Stimulated activated naive CD8-positive, alpha-beta T cell treated with anti-CD3 and anti-CD28 coated beads, Interleukin-15, amount 100 ng/mL, for 72 hours (primary cell): Measurements from ENCODE around the gene ERGIC3.
A peak's percentile ranks its signal among the peaks of the same experiment; 100 is the strongest.
"Not testable (repeated sequence)": the region's sequence is repeated elsewhere in the genome, so short reads cannot be mapped to it uniquely, and the experiment has no call there.

Experiments
- ATAC-seq: fragments of 150-1000 bp; cut with Tn5 transposase; 2 replicates; pipeline ENCODE4 v1.10.0; 2021; ENCODE audit warnings: mild to moderate bottlenecking, moderate library complexity
- DNase-seq, 2 donors: peaks; one replicate each; pipeline ENCODE4 v3.0.0; 2021 to 2022
- H3K27ac Mint-ChIP-seq, 2 donors: one replicate each; pipeline ENCODE4 v1.8.0; 2022; ENCODE audit warnings: mild to moderate bottlenecking in 2 of 2, mixed read lengths in 2 of 2, moderate library complexity in 2 of 2
- H3K27me3 Mint-ChIP-seq: one replicate; pipeline ENCODE4 v1.8.0; 2022; ENCODE audit warnings: mixed read lengths
- H3K4me1 Mint-ChIP-seq: one replicate; pipeline ENCODE4 v1.8.0; 2022; ENCODE audit warnings: mild to moderate bottlenecking, mixed read lengths
- H3K4me3 Mint-ChIP-seq, 2 donors: one replicate each; pipeline ENCODE4 v1.8.0; 2022; ENCODE audit warnings: mild to moderate bottlenecking in 2 of 2, mixed read lengths in 2 of 2, moderate library complexity in 1 of 2
- H3K9me3 Mint-ChIP-seq, 2 donors: one replicate each; pipeline ENCODE4 v1.8.0; 2022; ENCODE audit warnings: mixed read lengths in 2 of 2

Gene ERGIC3

DNA sequence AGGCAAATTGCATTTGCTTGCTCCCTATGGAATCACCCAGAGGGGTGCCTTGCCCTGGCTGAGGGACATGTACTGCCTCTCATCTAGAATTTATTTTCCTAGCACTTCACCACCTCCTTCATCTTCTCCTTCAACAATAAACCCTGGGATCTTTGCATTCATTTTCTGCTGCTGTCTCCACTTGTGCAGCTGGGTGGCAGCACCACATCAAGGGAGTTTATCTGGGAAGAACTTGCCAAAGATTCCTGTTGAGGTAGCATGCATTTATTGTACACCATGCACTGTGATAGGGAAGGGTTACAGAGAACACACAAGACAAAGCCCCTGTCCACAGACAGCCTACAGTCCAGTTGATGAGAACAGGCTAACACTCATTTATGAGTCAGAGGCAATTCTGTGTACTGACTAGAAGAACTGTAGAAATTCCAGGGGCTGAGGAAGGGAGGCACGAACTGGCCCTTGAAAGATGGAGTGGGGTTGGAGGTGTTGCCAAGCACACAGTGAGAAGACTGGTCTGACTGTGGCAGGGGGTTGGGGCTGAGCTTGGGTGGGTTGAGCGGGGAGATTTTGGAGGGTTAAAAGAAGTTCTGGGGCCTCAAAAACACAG is 30.0 kb upstream of the ERGIC3 start:
- Mint-ChIP-seq H3K4me1 (peaks cover 6% of the 10 kb centered on the region), H3K9me3 (no peaks in the 10 kb centered on the region), H3K27ac (peak overlapping the region in 1 of 2 donors; percentile 45), H3K4me3 (no peak overlapping the region), H3K27me3 (no peaks in the 10 kb centered on the region)
- no peak for ATAC-seq
- DNase-seq: no peak

DNA sequence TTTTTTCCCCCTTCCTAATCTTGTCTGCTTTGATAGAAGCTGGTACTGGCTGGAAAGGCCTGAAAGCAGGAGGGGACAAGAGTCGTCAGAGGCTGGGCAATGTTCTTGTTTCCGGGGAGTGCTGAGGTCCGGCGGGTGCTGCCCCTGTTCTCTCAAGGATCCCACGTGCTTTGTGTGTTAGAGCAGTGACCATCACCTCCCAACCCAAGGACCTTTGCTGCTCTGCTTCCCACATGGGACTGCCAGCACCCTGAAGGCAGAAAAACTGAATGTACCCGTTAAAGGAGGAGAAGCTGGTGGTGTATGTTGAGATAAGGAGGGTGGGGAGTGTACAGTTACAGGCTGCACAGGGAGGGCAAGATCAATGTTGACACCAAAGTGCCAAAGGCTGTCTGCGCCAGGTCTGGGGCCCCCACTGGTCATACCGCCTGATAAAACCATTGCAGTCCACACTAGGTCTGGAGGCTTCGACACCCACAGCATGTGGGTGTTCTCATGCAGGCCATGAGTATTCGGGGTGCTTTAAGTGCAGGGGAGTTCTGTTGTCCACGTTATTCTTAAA is 27.4 kb upstream of the ERGIC3 start:
- peak overlapping the region in 1 of 2 donors; percentile 31 for H3K27ac Mint-ChIP-seq
- no peaks in the 10 kb centered on the region for H3K27me3 Mint-ChIP-seq
- H3K4me3 Mint-ChIP-seq: no peak overlapping the region
- ATAC-seq (no peak), DNase-seq (no peak)
- H3K4me1 Mint-ChIP-seq: no peaks in the 10 kb centered on the region
- H3K9me3 Mint-ChIP-seq: no peaks in the 10 kb centered on the region

DNA sequence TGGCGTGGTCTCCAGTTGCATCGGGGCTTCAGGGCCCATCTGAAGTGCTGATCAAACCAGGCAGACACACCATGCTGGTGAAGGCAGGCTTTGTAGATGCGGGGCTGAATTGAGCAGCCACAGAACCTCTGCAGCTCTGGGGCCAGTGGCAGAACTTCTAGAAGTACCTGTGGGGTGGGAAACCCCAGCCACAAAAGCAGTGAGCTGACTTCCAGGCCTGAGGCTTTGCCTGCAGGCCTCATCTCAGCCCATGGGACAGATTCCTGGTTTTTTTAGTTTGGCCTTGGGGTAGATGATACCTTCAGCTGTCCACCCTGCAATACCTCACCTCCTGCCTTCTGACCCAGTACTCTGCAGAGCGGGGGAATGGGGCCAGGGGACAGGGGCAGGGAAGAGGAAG is 26.5 kb upstream of the ERGIC3 start:
- H3K4me3 Mint-ChIP-seq: no peak overlapping the region
- DNase-seq (no peak), ATAC-seq (peak; percentile 18)
- H3K27me3 Mint-ChIP-seq: no peaks in the 10 kb centered on the region
- no peaks in the 10 kb centered on the region for H3K4me1 Mint-ChIP-seq
- H3K9me3 Mint-ChIP-seq: no peaks in the 10 kb centered on the region
- H3K27ac Mint-ChIP-seq: no peak overlapping the region

DNA sequence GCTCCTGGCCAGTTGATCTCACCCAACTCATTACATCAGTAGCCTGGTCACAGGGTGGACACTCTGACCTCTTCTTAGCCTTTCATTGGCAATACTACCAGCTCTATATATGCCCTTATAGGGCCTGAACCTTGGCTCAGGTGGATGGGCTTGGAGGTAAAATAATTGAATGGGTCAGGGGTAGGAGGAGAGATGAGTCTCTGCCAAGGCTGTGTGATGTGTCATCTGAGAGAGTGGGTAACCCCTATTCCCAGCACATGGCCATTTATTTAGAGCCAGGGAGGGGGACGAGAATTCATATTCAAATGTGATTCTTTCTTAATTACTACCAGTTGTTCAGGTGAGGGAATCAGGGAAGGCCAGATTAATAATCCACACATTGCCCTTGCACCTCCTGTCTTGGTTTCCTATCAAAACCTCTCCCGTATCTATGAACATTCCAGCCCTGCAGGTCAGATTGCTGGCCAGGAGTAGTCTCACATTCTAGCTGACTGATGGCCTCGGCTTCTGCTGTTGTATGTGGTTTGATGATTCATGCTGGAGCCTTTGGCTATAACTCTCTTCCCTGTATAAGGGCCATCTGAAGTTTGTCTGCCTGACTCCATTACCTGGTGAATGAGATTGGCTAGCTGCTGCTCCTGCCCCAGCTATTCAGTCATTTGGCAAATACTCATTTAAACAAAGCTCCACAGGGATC is 25.8 kb upstream of the ERGIC3 start:
- DNase-seq (no peak), ATAC-seq (peak; percentile 23)
- no peaks in the 10 kb centered on the region for H3K27me3 Mint-ChIP-seq
- no peak overlapping the region for H3K4me3 Mint-ChIP-seq
- H3K4me1 Mint-ChIP-seq: no peaks in the 10 kb centered on the region
- H3K9me3 Mint-ChIP-seq: no peaks in the 10 kb centered on the region
- H3K27ac Mint-ChIP-seq: peak overlapping the region in 1 of 2 donors; percentile 10

DNA sequence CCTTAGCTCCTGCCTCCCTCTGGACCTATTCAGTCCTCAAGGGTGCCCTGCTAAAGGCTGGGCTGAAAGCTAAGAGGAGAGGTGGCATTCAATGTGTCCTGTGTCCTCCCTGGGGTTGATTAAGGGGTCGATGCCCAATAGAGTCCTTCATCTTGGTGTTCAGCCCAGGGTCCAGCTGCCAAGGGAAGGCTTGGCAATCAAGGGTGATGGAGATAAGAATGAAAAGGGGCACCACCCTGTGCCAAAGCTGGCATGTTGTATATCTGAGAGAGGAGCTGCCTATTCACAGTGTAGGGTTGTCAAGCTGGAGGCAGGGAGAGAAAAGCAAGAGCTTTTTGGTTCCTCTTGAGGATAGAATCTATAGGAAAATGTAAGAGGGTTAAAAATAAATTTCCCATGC is 24.8 kb upstream of the ERGIC3 start:
- no peaks in the 10 kb centered on the region for H3K9me3 Mint-ChIP-seq
- no peaks in the 10 kb centered on the region for H3K4me1 Mint-ChIP-seq
- no peaks in the 10 kb centered on the region for H3K27me3 Mint-ChIP-seq
- H3K27ac Mint-ChIP-seq: no peak overlapping the region
- H3K4me3 Mint-ChIP-seq: no peak overlapping the region
- DNase-seq (no peak), ATAC-seq (no peak)

DNA sequence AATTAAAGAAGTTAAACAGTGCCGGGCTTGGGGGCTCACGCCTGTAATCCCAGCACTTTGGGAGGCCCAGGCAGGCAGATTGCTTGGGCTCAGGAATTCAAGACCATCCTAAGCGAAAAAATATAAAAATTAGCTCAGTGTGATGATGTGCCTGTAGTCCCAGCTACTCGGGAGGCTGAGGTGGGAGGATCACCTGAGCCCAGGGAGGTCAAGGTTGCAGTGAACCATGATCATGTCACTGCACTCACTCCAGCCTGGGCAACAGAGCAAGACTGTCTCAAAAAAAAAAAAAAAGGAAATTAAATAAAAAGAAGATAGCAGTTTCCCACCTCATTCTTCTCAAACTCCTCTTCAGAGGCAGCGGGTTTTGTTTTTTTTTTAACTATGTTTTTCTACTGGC is 24.1 kb upstream of the ERGIC3 start:
- not testable (repeated sequence) for ATAC-seq, H3K9me3 Mint-ChIP-seq, DNase-seq, H3K27ac Mint-ChIP-seq, H3K4me3 Mint-ChIP-seq, H3K4me1 Mint-ChIP-seq, H3K27me3 Mint-ChIP-seq

DNA sequence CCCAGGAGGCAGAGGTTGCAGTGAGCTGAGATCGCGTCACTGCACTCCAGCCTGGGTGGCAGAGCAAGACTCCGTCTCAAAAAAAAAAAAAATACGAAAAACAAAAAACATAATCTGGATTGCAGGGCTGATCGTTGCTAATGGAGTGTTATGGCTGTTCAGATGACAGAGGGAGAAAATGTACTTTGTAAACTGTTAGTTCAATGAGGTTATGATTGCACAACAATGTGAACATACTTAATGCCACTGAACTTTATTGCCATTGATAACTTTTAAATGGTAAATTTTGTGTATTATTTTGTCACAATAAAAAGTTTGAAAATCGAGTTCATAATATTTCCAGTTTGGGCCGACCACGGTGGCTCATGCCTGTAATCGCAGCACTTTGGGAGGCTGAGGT is 22.9 kb upstream of the ERGIC3 start:
- DNase-seq: no peak
- H3K4me1 Mint-ChIP-seq: no peaks in the 10 kb centered on the region
- H3K9me3 Mint-ChIP-seq: no peaks in the 10 kb centered on the region
- H3K4me3 Mint-ChIP-seq: no peak overlapping the region
- ATAC-seq: no peak
- no peaks in the 10 kb centered on the region for H3K27me3 Mint-ChIP-seq
- no peak overlapping the region for H3K27ac Mint-ChIP-seq

DNA sequence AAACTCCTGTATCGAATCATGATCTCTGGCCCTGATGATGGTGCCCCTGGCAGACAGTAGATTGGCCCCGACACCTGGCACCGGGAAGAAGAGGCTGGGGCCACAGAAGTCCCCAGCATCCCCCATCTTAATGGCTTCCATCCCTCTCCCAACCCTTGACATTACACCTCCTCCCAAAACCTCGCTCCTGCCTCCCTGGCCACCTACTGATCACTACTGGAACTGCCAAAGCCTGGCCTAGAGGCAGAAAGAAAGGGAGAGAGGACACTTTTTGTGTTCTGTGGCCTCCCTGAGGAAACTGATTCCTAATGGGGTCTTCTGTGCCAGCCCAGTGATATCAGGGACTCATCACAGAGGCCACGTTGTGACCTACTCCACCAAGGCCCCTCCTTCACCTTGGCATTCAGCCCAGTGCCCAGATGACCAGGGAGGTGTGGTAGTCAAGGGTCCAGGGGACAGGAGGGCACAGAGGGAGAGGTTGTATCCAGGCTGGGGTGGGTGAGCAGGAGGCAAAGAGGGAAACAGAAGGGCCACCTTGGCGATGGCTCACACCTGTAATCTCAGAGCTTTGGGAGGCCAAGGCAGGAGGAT is 18.5 kb upstream of the ERGIC3 start:
- H3K27ac Mint-ChIP-seq: no peak overlapping the region
- H3K9me3 Mint-ChIP-seq: no peaks in the 10 kb centered on the region
- DNase-seq (no peak), ATAC-seq (peak; percentile 45)
- H3K4me3 Mint-ChIP-seq: no peak overlapping the region
- no peaks in the 10 kb centered on the region for H3K27me3 Mint-ChIP-seq
- no peaks in the 10 kb centered on the region for H3K4me1 Mint-ChIP-seq

DNA sequence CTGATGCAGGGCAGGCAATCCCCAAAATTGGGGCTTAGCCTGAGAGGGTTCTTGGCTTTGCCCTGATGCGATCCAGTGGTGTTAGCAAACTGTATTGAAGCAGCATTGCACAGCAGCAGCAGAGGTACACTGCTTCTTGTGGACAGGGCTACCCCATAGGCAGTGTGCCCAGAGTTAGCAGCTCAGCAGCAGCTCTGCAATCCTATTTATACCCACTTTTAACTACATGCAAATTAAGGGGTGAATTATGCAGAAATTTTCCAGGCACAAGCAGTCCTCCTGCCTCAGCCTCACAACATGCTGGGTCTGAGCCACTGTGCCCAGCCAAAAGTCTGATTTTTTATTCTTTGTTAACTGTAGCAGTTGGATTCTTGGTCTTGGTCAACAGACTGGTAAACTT is 16.2 kb upstream of the ERGIC3 start:
- H3K27ac Mint-ChIP-seq: no peak overlapping the region

DNA sequence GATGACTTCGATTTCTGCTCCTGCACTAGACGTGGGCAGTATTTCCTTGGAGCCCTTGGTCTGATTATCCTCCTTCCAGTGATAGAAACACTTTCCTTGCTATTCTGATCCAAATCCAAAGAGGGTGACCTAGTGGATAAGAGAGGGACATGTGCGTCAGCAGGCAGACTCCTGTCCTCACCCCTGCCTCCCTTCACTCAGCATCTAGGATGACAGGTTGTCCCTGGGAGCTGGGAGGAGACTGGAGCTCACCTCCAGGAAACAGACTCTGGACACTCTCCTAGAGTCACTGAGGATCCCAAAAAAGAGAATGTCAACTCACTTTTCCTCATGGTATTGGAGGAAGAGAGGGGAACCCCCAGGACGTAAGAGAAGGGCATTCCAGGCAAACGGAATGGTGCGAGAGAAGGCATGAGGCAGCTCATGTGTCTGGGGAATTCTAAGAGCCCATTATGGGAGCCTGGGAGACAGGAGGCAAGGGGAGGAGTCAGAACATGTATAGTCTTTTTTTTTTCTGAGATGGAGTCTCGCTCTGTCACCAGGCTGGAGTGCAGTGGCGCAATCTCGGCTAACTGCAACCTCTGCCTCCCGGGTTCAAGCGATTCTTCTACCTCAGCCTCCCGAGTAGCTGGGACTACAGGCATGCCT is 14.6 kb upstream of the ERGIC3 start:
- Mint-ChIP-seq H3K4me3 (no peak overlapping the region), H3K9me3 (no peaks in the 10 kb centered on the region), H3K4me1 (no peaks in the 10 kb centered on the region), H3K27ac (peak overlapping the region in 1 of 2 donors; percentile 75), H3K27me3 (no peaks in the 10 kb centered on the region)
- ATAC-seq (no peak), DNase-seq (no peak)

More for the DNA sequence above, 16.2 kb upstream of the ERGIC3 start:
- ATAC-seq: no peak
- Mint-ChIP-seq H3K4me3 (no peak overlapping the region), H3K27me3 (no peaks in the 10 kb centered on the region), H3K4me1 (no peaks in the 10 kb centered on the region), H3K9me3 (no peaks in the 10 kb centered on the region)
- DNase-seq: no peak

DNA sequence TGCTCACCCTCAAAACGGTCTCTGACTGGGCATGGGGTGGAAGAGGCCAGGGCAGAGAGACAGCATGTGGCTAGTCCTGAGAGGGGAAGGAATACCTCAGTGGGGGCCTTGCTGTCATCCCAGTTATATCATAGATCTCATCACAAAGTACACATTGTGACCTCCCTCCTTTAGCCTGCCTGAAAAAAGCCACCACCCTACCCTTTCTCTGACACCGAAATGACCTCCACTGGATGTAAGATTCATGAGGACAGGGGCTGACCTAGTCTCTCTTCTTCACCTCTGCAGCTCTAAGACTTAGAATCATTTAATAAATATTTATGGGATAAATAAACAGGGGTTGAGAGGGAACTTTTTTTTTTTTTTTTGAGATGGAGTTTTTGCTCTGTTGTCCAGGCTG is 12.3 kb upstream of the ERGIC3 start, which contains the start of gene C20orf173:
C20orf173 (minus strand) TSS at position 101 of the 400 bp plus-strand sequence. CDS start 279 bp downstream, outside the sequence.
- H3K4me3 Mint-ChIP-seq: no peak within 1 kb of the TSS
- H3K9me3 Mint-ChIP-seq: no peaks in the 10 kb centered on the region
- no peak within 1 kb of the TSS for H3K27ac Mint-ChIP-seq
- ATAC-seq: no peak
- no peak for DNase-seq
- no peaks in the 10 kb centered on the region for H3K27me3 Mint-ChIP-seq
- no peaks in the 10 kb centered on the region for H3K4me1 Mint-ChIP-seq

DNA sequence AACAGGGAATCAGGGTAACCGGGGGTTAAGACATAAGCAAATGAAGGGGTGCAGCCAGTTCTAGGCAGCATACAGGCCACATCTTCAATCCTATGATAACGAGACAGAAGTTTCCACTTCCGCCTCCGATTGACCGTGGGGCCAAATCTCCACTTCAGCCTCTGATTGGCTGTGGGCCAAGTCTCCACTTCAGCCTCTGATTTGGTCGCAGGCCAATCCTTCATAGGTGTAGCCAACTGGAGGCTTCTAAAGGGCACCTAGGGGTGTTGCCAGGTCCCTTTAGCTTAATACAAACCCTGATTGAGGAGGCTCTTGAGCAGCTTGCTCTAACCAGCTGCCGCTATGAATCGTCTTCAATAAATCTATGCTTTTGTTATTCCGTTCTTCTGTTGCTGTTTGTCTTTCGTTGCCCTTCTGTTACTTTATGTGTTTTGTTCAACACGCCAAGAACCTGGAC is 2.1 kb upstream of the ERGIC3 start:
- Mint-ChIP-seq H3K4me1 (peaks cover 13% of the 10 kb centered on the region), H3K27ac (no peak overlapping the region), H3K27me3 (no peaks in the 10 kb centered on the region), H3K4me3 (peak overlapping the region in 1 of 2 donors; percentile 15), H3K9me3 (no peaks in the 10 kb centered on the region)
- ATAC-seq (no peak), DNase-seq (peak; percentile 21 to 25)

DNA sequence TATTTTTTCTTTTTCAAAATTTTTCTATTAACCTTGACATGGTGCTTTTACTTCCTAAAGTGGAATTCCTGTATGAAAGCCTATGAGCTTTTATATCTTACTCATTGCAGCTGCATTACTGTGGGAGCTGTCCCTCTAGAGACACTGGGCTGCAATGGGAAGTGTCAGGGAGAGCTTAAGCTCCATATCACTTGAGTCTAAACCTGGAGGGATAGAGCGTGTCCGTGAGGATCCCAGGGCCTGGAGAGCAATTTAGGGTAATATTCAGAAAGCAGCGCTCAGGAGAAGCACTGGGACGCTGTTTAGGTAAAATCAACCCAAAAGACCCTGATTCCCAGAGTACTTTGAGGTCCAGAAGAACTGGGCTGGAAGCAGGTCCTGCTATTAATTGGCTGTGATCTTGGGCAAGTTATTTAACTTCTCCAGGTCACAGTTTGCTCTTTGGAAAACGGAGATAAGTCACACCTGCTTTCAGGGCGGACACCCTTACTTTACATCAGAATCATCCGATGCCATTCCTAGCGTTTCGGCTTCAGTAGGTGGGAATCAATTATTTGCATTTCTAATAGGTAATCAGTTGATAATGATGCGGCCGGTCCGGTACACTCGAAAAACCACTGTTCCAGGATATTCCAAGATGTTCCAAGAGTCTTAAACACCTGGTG is 628 bp upstream of the ERGIC3 start:
- Mint-ChIP-seq H3K4me1 (peaks cover 13% of the 10 kb centered on the region), H3K9me3 (no peaks in the 10 kb centered on the region), H3K27ac (peak overlapping the region in 1 of 2 donors; percentile 97), H3K4me3 (peak overlapping the region; percentile 92 to 93), H3K27me3 (no peaks in the 10 kb centered on the region)
- DNase-seq (no peak), ATAC-seq (no peak)

DNA sequence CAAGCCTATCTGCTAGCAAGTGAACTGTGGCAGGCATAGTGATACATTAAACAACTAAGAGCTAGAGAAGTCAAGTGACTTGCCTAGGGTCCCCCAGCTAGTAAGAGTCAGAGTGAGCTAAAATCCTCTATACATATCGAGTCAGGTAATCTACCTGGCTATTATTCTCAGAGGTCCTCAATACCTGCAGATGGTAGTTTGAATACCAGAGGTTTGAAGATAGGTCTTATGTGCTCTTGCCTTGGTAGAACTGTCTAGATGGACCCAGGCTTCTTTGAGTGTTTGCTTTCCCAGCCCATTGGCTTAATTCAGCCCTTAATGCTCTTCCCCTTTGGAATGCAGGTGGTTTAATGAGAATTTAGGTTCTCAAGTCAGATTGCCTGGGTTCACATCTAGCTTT is 1.1 kb downstream of the ERGIC3 start:
- Mint-ChIP-seq H3K4me1 (peaks cover 13% of the 10 kb centered on the region), H3K27ac (no peak overlapping the region), H3K9me3 (no peaks in the 10 kb centered on the region), H3K27me3 (no peaks in the 10 kb centered on the region), H3K4me3 (peak overlapping the region; percentile 92 to 93)
- DNase-seq: no peak
- ATAC-seq: no peak

DNA sequence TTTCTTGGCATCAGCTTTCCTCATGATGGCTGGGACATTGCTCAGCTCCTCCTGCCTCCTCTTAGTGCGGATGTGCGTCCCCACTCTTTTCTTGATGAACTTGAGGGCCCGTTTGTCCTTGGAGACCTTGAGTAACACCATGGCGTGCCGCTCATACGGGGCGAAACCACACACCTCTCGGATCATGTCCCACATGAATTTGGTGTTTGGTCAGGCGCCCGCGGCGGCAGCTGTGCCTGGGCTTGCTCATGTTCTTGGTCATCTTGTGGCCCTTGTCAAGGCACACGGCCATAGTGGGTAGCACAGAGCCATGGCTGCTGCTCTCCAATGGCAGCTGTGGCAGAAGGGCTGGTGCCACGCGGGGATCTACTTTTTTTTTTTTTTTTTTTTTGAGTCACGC is 2.6 kb downstream of the ERGIC3 start:
- H3K4me3 Mint-ChIP-seq: no peak overlapping the region
- no peak overlapping the region for H3K27ac Mint-ChIP-seq
- H3K27me3 Mint-ChIP-seq: no peaks in the 10 kb centered on the region
- no peak for ATAC-seq
- H3K9me3 Mint-ChIP-seq: no peaks in the 10 kb centered on the region
- no peak for DNase-seq
- H3K4me1 Mint-ChIP-seq: peaks cover 13% of the 10 kb centered on the region
